ENCODE data around the gene NARS2.

NARS2 gene

DNA sequence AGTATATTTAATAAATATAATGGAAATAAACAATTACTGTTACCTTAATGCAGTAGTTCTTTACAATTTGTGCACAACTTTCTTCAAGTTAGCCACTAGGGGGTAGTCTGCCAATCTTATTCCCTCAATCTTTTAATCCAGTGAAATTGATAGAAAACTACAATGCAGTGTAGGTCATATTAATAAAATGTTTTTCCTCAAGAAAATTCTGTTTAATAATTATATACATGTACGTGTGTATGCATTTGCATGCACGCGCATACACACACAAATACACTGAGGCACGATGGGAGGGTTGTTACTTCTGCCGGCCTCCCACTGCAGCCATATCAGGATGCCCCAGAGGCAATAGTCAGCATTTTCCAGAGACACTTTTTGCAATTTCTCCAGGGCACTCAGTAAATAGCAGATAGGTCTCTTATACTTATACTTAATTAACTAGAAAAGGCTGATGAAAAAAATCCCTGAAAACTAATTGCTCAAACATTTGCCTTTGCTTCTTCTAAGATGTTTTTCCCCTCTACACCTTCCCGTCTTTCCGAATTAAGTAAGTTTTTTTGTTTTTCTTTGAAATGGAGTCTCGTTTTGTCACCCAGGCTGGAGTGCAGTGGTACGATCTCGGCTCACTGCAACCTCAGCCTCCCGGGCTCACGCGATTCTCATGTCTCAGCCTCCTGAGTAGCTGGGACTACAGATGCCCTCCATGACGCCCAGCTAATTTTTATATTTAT lies 160.2 kb downstream of the NARS2 start:
- DNase-seq (ENCODE audit: insufficient read length, low spot score) (no peak), FAIRE-seq (no peak)
- TF ChIP-seq PAX5 (IDR thresholded peaks at IDR 0.05; ENCODE audit: insufficient read depth, low read length, severe bottlenecking) (no peak), POU2F2 (IDR thresholded peaks at IDR 0.05; ENCODE audit: low read depth, low read length) (no peak), TAF1 (IDR thresholded peaks at IDR 0.05; ENCODE audit: low read depth, low read length) (no peak), POLR2A (IDR thresholded peaks at IDR 0.05; ENCODE audit: low read depth, low read length) (no peak), POLR2AphosphoS5 (IDR thresholded peaks at IDR 0.05; ENCODE audit: low read depth, low read length) (no peak), SPI1 (IDR thresholded peaks at IDR 0.05; ENCODE audit: low read depth, low read length) (no peak)

GRCh38 chr11:78408619-78409018 lies 166.0 kb downstream of the NARS2 start:
- no peak for TF ChIP-seq POLR2A (IDR thresholded peaks at IDR 0.05; ENCODE audit: low read depth, low read length)
- TF ChIP-seq POLR2AphosphoS5 (IDR thresholded peaks at IDR 0.05; ENCODE audit: low read depth, low read length): no peak
- TF ChIP-seq PAX5 (IDR thresholded peaks at IDR 0.05; ENCODE audit: insufficient read depth, low read length, severe bottlenecking): no peak
- TF ChIP-seq POU2F2 (IDR thresholded peaks at IDR 0.05; ENCODE audit: low read depth, low read length): no peak
- no peak for TF ChIP-seq SPI1 (IDR thresholded peaks at IDR 0.05; ENCODE audit: low read depth, low read length)
- TF ChIP-seq TAF1 (IDR thresholded peaks at IDR 0.05; ENCODE audit: low read depth, low read length): no peak
- no peak for DNase-seq (ENCODE audit: insufficient read length, low spot score)
- no peak for FAIRE-seq

DNA sequence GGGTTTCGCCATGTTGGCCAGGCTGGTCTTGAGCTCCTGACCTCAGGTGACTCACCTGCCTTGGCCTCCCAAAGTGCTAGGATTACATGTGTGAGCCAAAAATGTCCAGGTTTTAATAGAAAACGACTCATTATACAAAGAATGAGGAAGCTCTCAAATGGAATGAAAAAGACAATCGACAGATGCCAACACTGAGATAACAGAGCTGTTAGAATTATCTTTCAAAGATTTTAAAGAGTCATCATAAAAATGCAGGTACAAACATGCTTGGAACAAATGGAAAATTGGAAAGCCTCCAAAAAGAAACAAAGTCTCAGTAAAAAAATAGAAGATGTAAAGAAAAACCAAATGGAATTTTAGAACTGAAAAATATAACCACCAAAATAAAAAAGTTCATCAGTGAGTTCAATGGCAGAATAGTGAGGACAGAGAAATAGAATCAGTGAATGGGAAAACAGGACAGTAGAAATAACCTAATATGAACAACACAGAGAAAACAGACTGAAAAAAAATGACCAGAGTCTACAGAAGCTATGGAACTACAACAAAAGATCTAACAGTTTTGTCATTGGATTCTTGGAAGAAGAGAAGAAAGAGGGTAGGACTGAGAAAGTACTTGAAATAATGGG lies 168.0 kb downstream of the NARS2 start:
- TF ChIP-seq TAF1 (IDR thresholded peaks at IDR 0.05; ENCODE audit: low read depth, low read length): no peak
- TF ChIP-seq POU2F2 (IDR thresholded peaks at IDR 0.05; ENCODE audit: low read depth, low read length): no peak
- no peak for TF ChIP-seq PAX5 (IDR thresholded peaks at IDR 0.05; ENCODE audit: insufficient read depth, low read length, severe bottlenecking)
- no peak for TF ChIP-seq SPI1 (IDR thresholded peaks at IDR 0.05; ENCODE audit: low read depth, low read length)
- TF ChIP-seq POLR2AphosphoS5 (IDR thresholded peaks at IDR 0.05; ENCODE audit: low read depth, low read length): no peak
- TF ChIP-seq POLR2A (IDR thresholded peaks at IDR 0.05; ENCODE audit: low read depth, low read length): no peak
- FAIRE-seq: no peak
- DNase-seq (ENCODE audit: insufficient read length, low spot score): no peak

GRCh38 chr11:78405805-78406204 lies 168.9 kb downstream of the NARS2 start:
- TF ChIP-seq SPI1 (IDR thresholded peaks at IDR 0.05; ENCODE audit: low read depth, low read length) (no peak), POU2F2 (IDR thresholded peaks at IDR 0.05; ENCODE audit: low read depth, low read length) (no peak), PAX5 (IDR thresholded peaks at IDR 0.05; ENCODE audit: insufficient read depth, low read length, severe bottlenecking) (no peak), POLR2A (IDR thresholded peaks at IDR 0.05; ENCODE audit: low read depth, low read length) (no peak), TAF1 (IDR thresholded peaks at IDR 0.05; ENCODE audit: low read depth, low read length) (no peak), POLR2AphosphoS5 (IDR thresholded peaks at IDR 0.05; ENCODE audit: low read depth, low read length) (no peak)
- DNase-seq (ENCODE audit: insufficient read length, low spot score): no peak
- FAIRE-seq: no peak

- no peak for DNase-seq (ENCODE audit: insufficient read length, low spot score)
- FAIRE-seq: no peak
- TF ChIP-seq PAX5 (IDR thresholded peaks at IDR 0.05; ENCODE audit: insufficient read depth, low read length, severe bottlenecking): no peak
- TF ChIP-seq POLR2A (IDR thresholded peaks at IDR 0.05; ENCODE audit: low read depth, low read length): no peak
- TF ChIP-seq POU2F2 (IDR thresholded peaks at IDR 0.05; ENCODE audit: low read depth, low read length): no peak
- no peak for TF ChIP-seq TAF1 (IDR thresholded peaks at IDR 0.05; ENCODE audit: low read depth, low read length)
- no peak for TF ChIP-seq POLR2AphosphoS5 (IDR thresholded peaks at IDR 0.05; ENCODE audit: low read depth, low read length)
- no peak for TF ChIP-seq SPI1 (IDR thresholded peaks at IDR 0.05; ENCODE audit: low read depth, low read length)
Measured at GRCh38 chr11:78403781-78404180, 170.9 kb downstream of the NARS2 start.

GRCh38 chr11:78402847-78403246 lies 171.8 kb downstream of the NARS2 start:
- FAIRE-seq (no peak), DNase-seq (ENCODE audit: insufficient read length, low spot score) (no peak)
- no peak for TF ChIP-seq POLR2AphosphoS5 (IDR thresholded peaks at IDR 0.05; ENCODE audit: low read depth, low read length)
- no peak for TF ChIP-seq SPI1 (IDR thresholded peaks at IDR 0.05; ENCODE audit: low read depth, low read length)
- no peak for TF ChIP-seq TAF1 (IDR thresholded peaks at IDR 0.05; ENCODE audit: low read depth, low read length)
- TF ChIP-seq POU2F2 (IDR thresholded peaks at IDR 0.05; ENCODE audit: low read depth, low read length): no peak
- TF ChIP-seq POLR2A (IDR thresholded peaks at IDR 0.05; ENCODE audit: low read depth, low read length): no peak
- no peak for TF ChIP-seq PAX5 (IDR thresholded peaks at IDR 0.05; ENCODE audit: insufficient read depth, low read length, severe bottlenecking)

DNA sequence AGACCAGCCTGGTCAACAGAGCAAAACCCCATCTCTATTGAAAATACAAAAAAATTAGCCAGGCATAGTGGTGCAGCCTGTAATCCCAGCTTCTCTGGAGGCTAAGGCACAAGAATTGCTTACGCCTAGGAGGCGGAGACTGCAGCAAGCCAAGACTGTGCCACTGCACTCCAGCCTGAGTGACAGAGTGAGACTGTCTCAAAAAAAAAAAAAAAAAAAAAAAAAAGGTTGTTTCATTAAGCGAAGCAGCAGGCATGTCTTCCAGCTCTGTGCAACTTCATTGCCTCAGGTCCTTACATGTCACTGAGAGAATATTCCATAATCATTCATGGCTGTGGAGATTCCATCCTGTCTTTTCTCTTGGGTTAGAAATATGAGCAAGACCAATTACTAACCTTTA lies 174.0 kb downstream of the NARS2 start:
- DNase-seq (ENCODE audit: insufficient read length, low spot score) (no peak), FAIRE-seq (no peak)
- TF ChIP-seq TAF1 (IDR thresholded peaks at IDR 0.05; ENCODE audit: low read depth, low read length) (no peak), SPI1 (IDR thresholded peaks at IDR 0.05; ENCODE audit: low read depth, low read length) (no peak), POLR2AphosphoS5 (IDR thresholded peaks at IDR 0.05; ENCODE audit: low read depth, low read length) (no peak), POLR2A (IDR thresholded peaks at IDR 0.05; ENCODE audit: low read depth, low read length) (no peak), POU2F2 (IDR thresholded peaks at IDR 0.05; ENCODE audit: low read depth, low read length) (no peak), PAX5 (IDR thresholded peaks at IDR 0.05; ENCODE audit: insufficient read depth, low read length, severe bottlenecking) (no peak)

DNA sequence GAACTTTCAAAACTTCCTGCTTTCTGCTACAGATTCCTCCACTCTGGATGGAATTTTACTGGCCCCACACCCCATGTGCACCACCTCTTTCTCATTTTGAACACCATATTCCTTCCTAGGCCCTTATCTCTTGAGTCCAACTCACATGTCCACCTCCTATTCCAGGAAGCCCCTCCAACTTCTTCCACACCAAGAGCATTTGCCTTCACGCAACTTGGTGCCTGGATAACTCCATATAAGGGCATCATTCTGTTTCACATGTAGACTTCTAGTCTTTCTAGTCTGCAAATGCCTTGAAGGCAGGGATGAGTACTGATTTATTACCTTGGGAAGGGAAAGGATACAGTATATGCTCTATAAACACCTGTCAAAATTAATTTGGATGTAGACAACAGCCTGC lies 174.5 kb downstream of the NARS2 start:
- TF ChIP-seq SPI1 (IDR thresholded peaks at IDR 0.05; ENCODE audit: low read depth, low read length): no peak
- no peak for TF ChIP-seq PAX5 (IDR thresholded peaks at IDR 0.05; ENCODE audit: insufficient read depth, low read length, severe bottlenecking)
- no peak for TF ChIP-seq POLR2AphosphoS5 (IDR thresholded peaks at IDR 0.05; ENCODE audit: low read depth, low read length)
- TF ChIP-seq POU2F2 (IDR thresholded peaks at IDR 0.05; ENCODE audit: low read depth, low read length): no peak
- no peak for TF ChIP-seq POLR2A (IDR thresholded peaks at IDR 0.05; ENCODE audit: low read depth, low read length)
- TF ChIP-seq TAF1 (IDR thresholded peaks at IDR 0.05; ENCODE audit: low read depth, low read length): no peak
- no peak for DNase-seq (ENCODE audit: insufficient read length, low spot score)
- no peak for FAIRE-seq

GRCh38 chr11:78399136-78399535 lies 175.5 kb downstream of the NARS2 start:
- TF ChIP-seq POU2F2 (IDR thresholded peaks at IDR 0.05; ENCODE audit: low read depth, low read length) (no peak), POLR2A (IDR thresholded peaks at IDR 0.05; ENCODE audit: low read depth, low read length) (no peak), TAF1 (IDR thresholded peaks at IDR 0.05; ENCODE audit: low read depth, low read length) (no peak), PAX5 (IDR thresholded peaks at IDR 0.05; ENCODE audit: insufficient read depth, low read length, severe bottlenecking) (no peak), POLR2AphosphoS5 (IDR thresholded peaks at IDR 0.05; ENCODE audit: low read depth, low read length) (no peak), SPI1 (IDR thresholded peaks at IDR 0.05; ENCODE audit: low read depth, low read length) (no peak)
- DNase-seq (ENCODE audit: insufficient read length, low spot score) (no peak), FAIRE-seq (no peak)

All from GM12891 (cell line).